GM12891 (cell line): ENCODE measurements around the gene GARIN5A.

Experiments
- DNase-seq: peaks from one replicate; pipeline ENCODE4 v3.0.0; 2011; ENCODE audit warnings: low spot score; ENCODE audit not compliant: insufficient read length
- FAIRE-seq: peaks from 2 replicates; lab custom pipeline; 2011; peaks lifted over from hg19 to GRCh38; lab: Jason Lieb, UNC
- PAX5 ChIP-seq: IDR thresholded peaks from 2 replicates; pipeline ENCODE4 v1.6.1; 2011; ENCODE audit warnings: low read length, moderate library complexity, mild to moderate bottlenecking; ENCODE audit not compliant: insufficient read depth, severe bottlenecking
- POLR2A ChIP-seq: IDR thresholded peaks from 2 replicates; pipeline ENCODE4 v1.6.1; 2011; ENCODE audit warnings: low read depth, low read length, control low read depth
- POLR2AphosphoS5 ChIP-seq: IDR thresholded peaks from 2 replicates; pipeline ENCODE4 v1.6.1; 2011; ENCODE audit warnings: low read depth, low read length, control low read depth
- POU2F2 ChIP-seq: IDR thresholded peaks from 2 replicates; pipeline ENCODE4 v1.6.1; 2011; ENCODE audit warnings: low read depth, mild to moderate bottlenecking, control low read depth, low read length, moderate library complexity
- SPI1 ChIP-seq: IDR thresholded peaks from 2 replicates; pipeline ENCODE4 v1.6.1; 2011; ENCODE audit warnings: low read depth, low read length, control low read depth
- TAF1 ChIP-seq: IDR thresholded peaks from 2 replicates; pipeline ENCODE4 v1.6.1; 2011; ENCODE audit warnings: low read depth, low read length, control low read depth

Gene GARIN5A

DNA sequence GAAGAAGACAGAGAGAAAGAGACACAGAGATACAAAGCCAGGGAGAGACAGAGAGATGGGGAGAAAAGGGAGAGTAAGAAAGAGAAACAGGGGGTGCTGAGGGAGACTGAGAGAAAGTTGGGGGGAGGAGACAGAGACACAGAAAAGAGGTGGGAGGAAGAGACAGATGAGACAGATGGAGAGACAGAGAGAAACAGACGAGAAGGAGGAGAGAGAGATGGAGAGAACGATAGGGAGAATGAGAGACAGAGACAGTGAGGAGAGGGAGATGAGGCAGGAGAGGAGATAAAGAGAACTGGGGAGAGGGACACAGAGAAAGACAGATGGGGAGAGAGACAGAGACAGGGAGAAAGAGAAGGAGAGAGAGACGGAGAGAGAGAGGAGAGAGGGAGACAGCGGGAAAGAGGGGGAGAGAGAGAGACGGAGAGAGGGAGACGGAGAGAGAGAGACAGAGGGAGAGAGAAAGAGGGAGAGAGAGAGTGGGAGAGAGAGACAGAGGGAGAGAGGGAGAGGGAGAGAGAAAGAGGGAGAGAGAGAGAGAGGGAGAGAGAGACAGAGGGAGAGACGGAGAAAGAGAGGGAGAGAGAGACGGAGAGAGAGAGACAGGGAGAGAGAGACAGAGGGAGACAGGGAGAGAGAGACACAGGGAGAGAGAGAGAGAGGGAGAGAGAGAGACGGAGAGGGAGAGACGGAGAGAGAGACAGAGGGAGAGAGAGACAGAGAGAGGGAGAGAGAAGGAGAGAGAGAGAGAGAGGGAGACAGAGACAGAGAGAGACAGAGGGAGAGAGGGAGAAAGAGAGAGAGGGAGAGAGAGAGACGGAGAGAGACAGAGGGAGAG lies 21.8 kb upstream of the GARIN5A start:
- FAIRE-seq (no peak), DNase-seq (no peak)
- TF ChIP-seq TAF1 (no peak), POLR2AphosphoS5 (no peak), POU2F2 (no peak), SPI1 (no peak), POLR2A (no peak), PAX5 (no peak)

GRCh38 chr19:50497022-50497405 lies 20.4 kb upstream of the GARIN5A start:
- FAIRE-seq: no peak
- TF ChIP-seq PAX5 (no peak), POLR2A (no peak), SPI1 (no peak), POLR2AphosphoS5 (no peak), TAF1 (no peak), POU2F2 (no peak)

GRCh38 chr19:50496189-50497021 lies 19.8 kb upstream of the GARIN5A start:
- FAIRE-seq (no peak), DNase-seq (no peak)
- TF ChIP-seq SPI1 (no peak), POLR2AphosphoS5 (no peak), TAF1 (no peak), POLR2A (no peak), PAX5 (no peak), POU2F2 (no peak)

More at GRCh38 chr19:50497022-50497405, 20.4 kb upstream of the GARIN5A start:
- DNase-seq: no peak

- DNase-seq (no peak), FAIRE-seq (no peak)
- no peak for TF ChIP-seq POLR2A
- no peak for TF ChIP-seq POLR2AphosphoS5
- TF ChIP-seq PAX5: no peak
- TF ChIP-seq TAF1: no peak
- no peak for TF ChIP-seq POU2F2
- TF ChIP-seq SPI1: no peak
These were observed 18.4 kb upstream of the GARIN5A start for GRCh38 chr19:50495020-50495531.

- TF ChIP-seq TAF1: no peak
- FAIRE-seq (no peak), DNase-seq (no peak)
These were observed 17.8 kb upstream of the GARIN5A start for GRCh38 chr19:50494186-50495019.

DNA sequence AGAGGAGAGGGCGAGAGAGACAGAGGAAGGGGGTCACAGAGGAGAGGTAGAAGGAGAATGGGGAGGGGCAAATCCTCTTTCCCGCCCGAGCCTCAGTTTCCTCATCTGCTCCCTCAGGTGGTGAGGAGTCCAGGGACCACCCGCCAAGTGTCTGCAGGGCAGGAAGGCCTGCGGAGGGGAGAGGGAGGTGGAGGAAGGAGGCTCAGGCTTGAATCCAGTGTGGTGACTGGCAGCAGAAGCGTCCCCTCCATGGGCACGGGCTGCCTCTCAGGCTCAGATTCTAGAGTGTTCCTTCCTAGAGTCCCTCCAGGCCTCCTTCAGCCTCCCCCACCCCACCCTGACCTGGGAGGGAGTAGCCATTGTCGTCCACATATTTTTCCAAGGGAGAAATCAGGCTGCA lies 16.5 kb upstream of the GARIN5A start:
- no peak for FAIRE-seq
- TF ChIP-seq POLR2AphosphoS5 (no peak), TAF1 (no peak), POU2F2 (no peak), PAX5 (no peak), POLR2A (no peak), SPI1 (no peak)

DNA sequence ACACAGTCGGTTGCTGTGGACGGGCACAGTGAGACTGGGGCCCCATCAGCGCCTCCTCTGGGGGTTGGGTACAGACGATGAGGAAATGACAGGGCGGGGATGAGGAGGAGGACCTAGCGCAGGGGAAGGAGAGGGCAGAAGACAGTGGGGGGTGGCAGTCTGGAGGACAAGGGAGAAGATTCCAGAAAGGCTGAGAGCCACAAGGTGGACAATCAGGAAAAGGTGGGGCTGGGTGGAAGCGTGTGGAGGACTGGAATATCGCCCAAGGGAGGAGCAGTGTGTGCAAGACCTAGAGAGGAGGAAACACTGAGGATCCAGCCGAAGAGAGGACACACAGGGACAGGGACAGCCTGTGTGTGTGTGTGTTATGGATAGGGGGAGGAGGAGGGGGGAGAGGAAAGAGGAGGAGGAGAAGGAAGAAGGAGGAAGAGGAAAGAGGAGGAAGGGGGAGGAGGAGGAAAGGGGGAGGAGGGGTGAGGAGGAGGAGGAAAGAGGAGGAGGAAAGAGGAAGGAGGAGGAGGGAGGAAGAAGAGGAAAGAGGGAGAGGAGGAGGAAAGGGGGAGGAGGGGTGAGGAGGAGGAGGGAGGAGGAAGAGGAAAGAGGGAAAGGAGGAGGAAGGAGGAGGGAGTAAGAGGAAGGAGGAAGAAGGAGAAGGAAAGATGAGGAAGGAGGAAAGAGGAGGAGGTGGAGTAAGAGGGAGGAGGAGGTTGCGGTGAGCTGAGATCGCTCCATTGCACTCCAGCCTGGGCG lies 15.8 kb upstream of the GARIN5A start:
- no peak for DNase-seq
- TF ChIP-seq POLR2AphosphoS5 (no peak), TAF1 (no peak), PAX5 (no peak), POU2F2 (no peak), SPI1 (no peak), POLR2A (no peak)
- no peak for FAIRE-seq

More for the DNA sequence above, 16.5 kb upstream of the GARIN5A start:
- no peak for DNase-seq

DNA sequence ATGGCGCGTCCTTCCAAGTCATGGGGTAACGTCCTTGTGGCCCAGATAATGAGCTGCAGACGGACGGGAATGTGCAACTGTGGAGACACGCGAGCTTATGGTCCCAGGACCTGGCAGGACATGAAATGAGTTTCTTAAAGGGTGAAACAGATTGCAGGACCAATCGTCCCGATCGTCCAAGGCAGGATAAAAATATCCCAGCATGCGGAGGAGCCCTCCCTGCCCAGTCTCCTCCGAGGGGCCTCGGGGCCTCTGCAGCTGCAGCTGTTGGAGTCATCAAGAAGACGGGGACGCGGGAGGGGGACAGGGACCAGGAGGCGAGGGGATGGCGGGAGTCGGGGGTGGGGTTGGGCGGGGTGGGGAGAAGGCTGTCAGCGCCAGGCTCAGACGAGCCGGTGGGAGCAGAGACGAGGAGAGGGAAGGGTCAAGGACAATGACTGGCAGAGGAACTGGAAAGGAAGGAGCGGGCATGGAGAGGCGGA lies 14.4 kb upstream of the GARIN5A start:
- no peak for DNase-seq
- no peak for TF ChIP-seq POU2F2
- no peak for TF ChIP-seq POLR2AphosphoS5
- TF ChIP-seq SPI1: no peak
- TF ChIP-seq POLR2A: no peak
- no peak for TF ChIP-seq PAX5
- TF ChIP-seq TAF1: no peak
- no peak for FAIRE-seq
